ENCODE data around the gene TMEM240.
"Not testable (repeated sequence)": the region's sequence is repeated elsewhere in the genome, so short reads cannot be mapped to it uniquely, and the experiment has no call there.

TMEM240 gene

DNA sequence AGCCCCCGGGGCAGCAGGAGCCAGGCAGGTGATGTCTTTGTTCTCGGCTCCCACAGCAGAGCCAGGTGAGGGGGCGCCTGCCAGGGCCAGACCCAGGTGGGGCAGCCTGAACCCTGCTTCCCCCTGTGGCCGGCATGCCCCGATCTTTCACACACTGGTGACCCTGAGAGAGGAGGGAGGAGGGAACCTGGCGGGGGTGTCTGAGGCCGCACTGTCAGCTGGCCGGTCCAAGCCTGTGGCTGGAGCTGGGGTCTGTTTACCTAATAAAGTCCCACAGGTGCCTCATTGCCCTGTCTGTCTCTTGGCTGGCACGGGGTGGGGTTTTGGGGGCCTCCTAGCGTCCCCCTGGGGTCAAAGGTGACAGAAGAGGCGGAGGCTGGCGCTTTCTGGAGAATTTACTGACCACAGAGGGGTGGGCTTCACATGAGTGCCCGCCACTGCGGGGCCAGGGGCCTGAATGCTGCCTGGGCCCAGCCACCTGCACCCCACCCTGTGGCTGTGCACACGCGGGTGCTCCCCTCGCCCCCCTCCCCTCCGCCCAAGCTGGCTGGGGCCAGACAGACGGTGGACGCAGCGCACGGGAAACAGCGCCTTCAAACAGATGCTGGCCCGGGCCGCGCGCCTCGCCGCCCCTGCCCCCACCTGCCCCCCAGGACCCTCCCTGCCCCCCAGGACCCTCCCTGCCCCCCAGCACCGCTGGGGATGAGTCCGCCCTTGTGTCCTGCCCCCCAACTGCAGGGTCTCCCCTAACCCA, 5.8 kb downstream of the TMEM240 start:
- ChIA-PET POLR2A (no interaction called here), CTCF (no interaction called here)
- H3K4me3 ChIP-seq (ENCODE audit: low read depth, low read length) = no peak overlapping the region
- DNase-seq (ENCODE audit: low read depth, low spot score) = no peak
- TF ChIP-seq, protein P1, sequence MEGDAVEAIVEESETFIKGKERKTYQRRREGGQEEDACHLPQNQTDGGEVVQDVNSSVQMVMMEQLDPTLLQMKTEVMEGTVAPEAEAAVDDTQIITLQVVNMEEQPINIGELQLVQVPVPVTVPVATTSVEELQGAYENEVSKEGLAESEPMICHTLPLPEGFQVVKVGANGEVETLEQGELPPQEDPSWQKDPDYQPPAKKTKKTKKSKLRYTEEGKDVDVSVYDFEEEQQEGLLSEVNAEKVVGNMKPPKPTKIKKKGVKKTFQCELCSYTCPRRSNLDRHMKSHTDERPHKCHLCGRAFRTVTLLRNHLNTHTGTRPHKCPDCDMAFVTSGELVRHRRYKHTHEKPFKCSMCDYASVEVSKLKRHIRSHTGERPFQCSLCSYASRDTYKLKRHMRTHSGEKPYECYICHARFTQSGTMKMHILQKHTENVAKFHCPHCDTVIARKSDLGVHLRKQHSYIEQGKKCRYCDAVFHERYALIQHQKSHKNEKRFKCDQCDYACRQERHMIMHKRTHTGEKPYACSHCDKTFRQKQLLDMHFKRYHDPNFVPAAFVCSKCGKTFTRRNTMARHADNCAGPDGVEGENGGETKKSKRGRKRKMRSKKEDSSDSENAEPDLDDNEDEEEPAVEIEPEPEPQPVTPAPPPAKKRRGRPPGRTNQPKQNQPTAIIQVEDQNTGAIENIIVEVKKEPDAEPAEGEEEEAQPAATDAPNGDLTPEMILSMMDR (IDR thresholded peaks at IDR 0.05; ENCODE audit: insufficient read depth, low read length, missing control alignments) = no peak

DNA sequence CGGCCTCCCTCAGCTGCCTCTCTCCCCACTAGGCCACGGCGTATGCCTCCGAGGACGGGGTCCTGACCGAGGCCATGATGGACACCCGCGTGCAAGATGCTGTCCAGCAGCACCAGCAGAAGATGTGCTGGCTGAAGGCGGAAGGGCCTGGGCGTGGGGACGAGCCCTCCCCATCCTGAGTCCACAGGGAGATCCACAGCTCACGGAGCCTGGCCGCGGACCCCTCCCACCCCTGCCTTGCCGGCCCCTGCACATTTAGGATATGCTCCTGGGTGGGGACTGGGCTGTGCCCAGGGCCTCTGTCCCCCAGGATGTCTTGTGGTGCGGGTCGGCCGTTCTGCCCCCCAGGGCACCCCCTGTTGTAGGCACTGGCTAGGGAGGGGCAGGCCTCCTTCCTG, 6.5 kb downstream of the TMEM240 start:
- DNase-seq (ENCODE audit: low read depth, low spot score); POLR2A ChIA-PET; CTCF ChIA-PET; H3K4me3 ChIP-seq (ENCODE audit: low read depth, low read length): not testable (repeated sequence)

DNA sequence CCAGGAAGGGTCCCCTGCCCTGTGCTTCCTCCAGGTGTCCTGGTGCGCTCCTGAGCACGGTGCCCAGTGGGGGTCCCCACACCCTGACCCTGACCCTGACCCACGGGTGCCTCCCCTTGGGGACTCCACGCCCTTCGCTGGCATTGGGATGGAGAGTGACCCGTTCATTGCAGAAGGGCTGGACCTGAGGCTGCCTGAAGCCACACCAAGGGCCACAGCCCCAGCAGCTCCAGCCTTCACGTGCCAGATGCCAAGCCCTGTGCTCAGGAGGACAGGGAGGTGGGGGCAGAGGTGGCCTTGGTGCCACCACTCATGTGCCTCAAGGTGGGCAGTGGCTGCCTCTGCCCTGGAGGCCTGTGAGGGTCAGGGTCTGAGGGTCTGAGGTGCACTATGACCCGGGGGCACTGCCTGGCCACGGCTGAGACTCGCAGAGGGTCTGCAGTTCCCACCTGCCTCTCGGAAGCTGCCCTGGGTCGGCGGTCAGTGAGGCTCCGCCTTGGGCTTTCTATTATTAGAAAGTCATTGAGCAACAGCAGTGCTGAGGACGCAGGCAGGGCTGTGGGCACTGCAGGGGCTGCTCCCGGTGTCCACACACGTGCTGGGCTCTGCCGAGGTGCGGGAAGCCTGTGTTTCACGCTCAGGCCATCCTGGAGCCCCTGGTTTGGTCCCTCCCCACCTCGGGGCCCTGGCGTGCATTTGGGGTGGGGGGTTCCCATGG, 7.1 kb downstream of the TMEM240 start:
- DNase-seq (ENCODE audit: low read depth, low spot score); CTCF ChIA-PET; POLR2A ChIA-PET; H3K4me3 ChIP-seq (ENCODE audit: low read depth, low read length): not testable (repeated sequence)

DNA sequence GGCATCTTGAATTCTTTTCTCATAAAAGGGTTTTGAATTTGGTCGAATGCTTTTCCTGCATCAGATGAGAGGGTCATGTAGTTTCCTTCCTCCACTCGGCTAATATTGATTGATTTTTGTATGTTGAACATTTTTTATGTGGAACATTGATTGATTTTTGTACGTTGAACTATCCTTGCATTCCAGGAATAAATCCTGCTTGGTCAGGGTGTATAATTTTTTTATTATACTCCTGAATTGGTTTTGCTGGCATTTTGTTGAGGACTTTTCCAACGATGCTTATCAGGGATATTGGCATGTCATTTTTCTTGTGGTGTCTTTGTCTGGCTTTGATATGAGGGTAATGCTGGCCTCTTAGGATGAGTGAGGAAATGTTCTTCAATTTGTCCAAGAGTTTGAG, 8.5 kb downstream of the TMEM240 start:
- H3K4me3 ChIP-seq (ENCODE audit: low read depth, low read length) = no peak overlapping the region
- no peak for DNase-seq (ENCODE audit: low read depth, low spot score)
- ChIA-PET POLR2A (no interaction called here), CTCF (no interaction called here)
- TF ChIP-seq, protein P1 (IDR thresholded peaks at IDR 0.05; ENCODE audit: insufficient read depth, low read length, missing control alignments) = no peak

DNA sequence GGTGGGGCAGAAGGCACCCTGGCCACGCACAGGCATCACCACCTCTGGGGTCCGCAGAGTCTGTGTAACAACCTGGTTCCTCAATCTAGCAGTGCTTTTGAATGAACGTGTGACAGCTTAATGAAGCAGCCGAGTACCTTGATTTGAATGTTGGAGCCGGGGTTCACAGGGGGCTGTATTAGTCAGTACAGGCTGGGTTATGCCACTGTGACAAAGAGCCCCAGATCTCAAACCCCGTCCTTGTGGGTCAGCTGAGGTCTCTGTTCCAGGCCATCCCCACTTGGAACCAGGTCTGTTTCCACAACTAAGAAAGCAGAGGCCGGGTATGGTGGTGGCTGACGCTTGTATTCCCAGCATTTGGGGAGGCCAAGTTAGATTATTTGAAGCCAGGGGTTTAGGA, 10.5 kb downstream of the TMEM240 start:
- TF ChIP-seq, protein P1 (IDR thresholded peaks at IDR 0.05; ENCODE audit: insufficient read depth, low read length, missing control alignments) = no peak
- ChIA-PET CTCF (no interaction called here), POLR2A (no interaction called here)
- no peak overlapping the region for H3K4me3 ChIP-seq (ENCODE audit: low read depth, low read length)
- DNase-seq (ENCODE audit: low read depth, low spot score) = no peak

DNA sequence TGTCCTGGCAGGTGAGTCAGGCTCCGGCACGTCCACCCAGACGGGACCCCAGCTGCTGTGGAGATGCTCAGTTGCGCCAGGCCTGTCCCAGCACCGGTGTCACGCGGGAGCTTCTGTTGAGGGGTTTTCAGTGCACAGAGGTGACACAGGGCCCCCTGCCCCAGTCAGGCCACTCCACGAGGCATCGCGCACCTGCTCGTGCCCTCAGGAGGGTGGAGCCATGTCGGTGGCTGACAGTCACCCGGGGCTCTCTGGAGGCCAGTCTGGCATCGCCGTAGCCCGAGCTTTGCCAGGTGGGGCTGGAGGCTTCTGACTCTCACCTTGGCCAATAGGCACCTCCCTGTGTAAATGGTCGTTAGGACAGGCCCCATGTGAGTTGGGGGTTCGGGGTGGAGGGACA, 11.1 kb downstream of the TMEM240 start:
- no peak for DNase-seq (ENCODE audit: low read depth, low spot score)
- ChIA-PET CTCF (no interaction called here), POLR2A (no interaction called here)
- TF ChIP-seq, protein P1 (IDR thresholded peaks at IDR 0.05; ENCODE audit: insufficient read depth, low read length, missing control alignments) = no peak
- H3K4me3 ChIP-seq (ENCODE audit: low read depth, low read length) = no peak overlapping the region

DNA sequence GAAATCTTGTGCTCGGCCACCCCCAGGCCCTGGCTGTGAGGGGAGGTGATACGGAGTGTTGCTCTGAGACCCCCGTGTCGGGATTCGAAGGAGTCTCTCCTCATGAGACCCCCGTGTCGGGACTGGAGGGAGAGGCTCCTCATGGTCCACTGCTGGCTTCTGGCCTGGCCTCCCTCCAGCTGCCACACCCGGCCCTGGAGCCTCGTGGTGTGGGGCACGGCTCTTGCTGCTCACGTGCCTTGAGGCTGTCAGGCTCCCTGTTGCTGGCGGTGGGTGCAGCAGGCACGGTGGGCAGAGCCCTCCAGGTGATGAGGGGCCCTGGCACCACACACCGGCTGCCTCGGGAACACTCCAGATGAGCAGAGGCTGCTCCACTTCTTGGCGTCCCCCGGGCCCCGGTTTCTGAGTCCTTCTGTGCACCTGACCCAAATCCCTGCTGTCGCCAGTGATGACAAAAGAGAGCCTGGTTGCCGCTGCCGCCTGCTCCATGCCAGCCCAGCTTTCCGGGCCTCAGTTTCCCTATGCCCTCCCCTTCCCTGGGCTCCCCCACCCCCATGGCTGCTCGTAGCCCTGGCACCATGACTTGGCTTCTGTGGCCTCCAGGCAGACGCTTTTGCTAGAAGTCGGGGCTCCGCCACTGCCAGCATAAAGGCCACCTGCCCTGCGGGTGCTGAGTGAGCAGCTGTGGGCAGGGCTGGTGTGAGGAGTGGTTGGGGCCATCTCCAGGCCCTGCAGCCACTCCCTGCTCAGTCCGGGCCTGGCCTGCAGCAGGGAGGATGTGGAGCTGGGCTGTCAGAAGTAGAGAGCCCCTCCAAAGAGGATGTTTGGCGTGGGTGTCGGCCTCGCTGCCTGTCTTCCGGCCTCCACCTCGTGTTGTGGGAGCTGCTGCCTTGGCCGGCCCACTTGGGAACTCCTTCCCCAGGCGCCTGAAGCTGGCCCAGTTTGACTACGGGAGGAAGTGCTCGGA, 11.8 kb downstream of the TMEM240 start:
- POLR2A ChIA-PET = no interaction called here

More for the DNA sequence above, 11.8 kb downstream of the TMEM240 start:
- TF ChIP-seq, protein P1 (IDR thresholded peaks at IDR 0.05; ENCODE audit: insufficient read depth, low read length, missing control alignments) = no peak
- no peak overlapping the region for H3K4me3 ChIP-seq (ENCODE audit: low read depth, low read length)
- DNase-seq (ENCODE audit: low read depth, low spot score) = no peak
- CTCF ChIA-PET = no interaction called here
